Measurements from ENCODE around the gene ABCC11.

- TF ChIP-seq, protein P1, sequence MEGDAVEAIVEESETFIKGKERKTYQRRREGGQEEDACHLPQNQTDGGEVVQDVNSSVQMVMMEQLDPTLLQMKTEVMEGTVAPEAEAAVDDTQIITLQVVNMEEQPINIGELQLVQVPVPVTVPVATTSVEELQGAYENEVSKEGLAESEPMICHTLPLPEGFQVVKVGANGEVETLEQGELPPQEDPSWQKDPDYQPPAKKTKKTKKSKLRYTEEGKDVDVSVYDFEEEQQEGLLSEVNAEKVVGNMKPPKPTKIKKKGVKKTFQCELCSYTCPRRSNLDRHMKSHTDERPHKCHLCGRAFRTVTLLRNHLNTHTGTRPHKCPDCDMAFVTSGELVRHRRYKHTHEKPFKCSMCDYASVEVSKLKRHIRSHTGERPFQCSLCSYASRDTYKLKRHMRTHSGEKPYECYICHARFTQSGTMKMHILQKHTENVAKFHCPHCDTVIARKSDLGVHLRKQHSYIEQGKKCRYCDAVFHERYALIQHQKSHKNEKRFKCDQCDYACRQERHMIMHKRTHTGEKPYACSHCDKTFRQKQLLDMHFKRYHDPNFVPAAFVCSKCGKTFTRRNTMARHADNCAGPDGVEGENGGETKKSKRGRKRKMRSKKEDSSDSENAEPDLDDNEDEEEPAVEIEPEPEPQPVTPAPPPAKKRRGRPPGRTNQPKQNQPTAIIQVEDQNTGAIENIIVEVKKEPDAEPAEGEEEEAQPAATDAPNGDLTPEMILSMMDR (conservative IDR thresholded peaks at IDR 0.05; ENCODE audit: low read depth, low read length) = no peak
- no peak for TF ChIP-seq POLR2A (IDR thresholded peaks at IDR 0.05; ENCODE audit: low read depth, low read length)
- no peak for TF ChIP-seq CEBPB (IDR thresholded peaks at IDR 0.05; ENCODE audit: low read depth, low read length)
- TF ChIP-seq RCOR1 (IDR thresholded peaks at IDR 0.05; ENCODE audit: insufficient replicate concordance, low read length) = no peak
- TF ChIP-seq RAD21 (IDR thresholded peaks at IDR 0.05; ENCODE audit: low read length) = no peak
- no peak for TF ChIP-seq SMC3 (IDR thresholded peaks at IDR 0.05; ENCODE audit: low read depth, low read length)
These were observed 77.4 kb downstream of the ABCC11 start for GRCh38 chr16:48169896-48170295.

All from IMR-90 (cell line).